DOHH2 (cell line): Measurements from ENCODE around the gene DEFB131B.
"Not testable (repeated sequence)": the region's sequence is repeated elsewhere in the genome, so short reads cannot be mapped to it uniquely, and the experiment has no call there.

Experiments used
- H3F3A ChIP-seq: fragments of 200-600 bp; sonication (generic), shearing (Covaris generic); 2 replicates; pipeline ENCODE4 v1.6.0; 2016; ENCODE audit warnings: antibody characterized with exemption, mild to moderate bottlenecking; ENCODE audit not compliant: control insufficient read depth, insufficient read depth
- H3K27ac ChIP-seq: fragments of 200-600 bp; sonication (generic); 2 replicates; pipeline ENCODE4 v1.5.1; 2014; ENCODE audit warnings: low read depth, mild to moderate bottlenecking, low read length, moderate library complexity
- H3K27me3 ChIP-seq: fragments of 200-600 bp; sonication (generic); 2 replicates; pipeline ENCODE4 v1.6.1; 2014; ENCODE audit warnings: mild to moderate bottlenecking, low read length, mixed read lengths; ENCODE audit not compliant: control insufficient read depth
- H3K36me3 ChIP-seq: fragments of 200-600 bp; sonication (generic); 2 replicates; pipeline ENCODE4 v1.6.1; 2014; ENCODE audit warnings: mild to moderate bottlenecking, low read length, moderate library complexity, mixed read lengths; ENCODE audit not compliant: control insufficient read depth
- H3K4me1 ChIP-seq: fragments of 200-600 bp; sonication (generic); 2 replicates; pipeline ENCODE4 v1.6.1; 2014; ENCODE audit warnings: mild to moderate bottlenecking, low read length, mixed read lengths; ENCODE audit not compliant: control insufficient read depth
- H3K4me2 ChIP-seq: fragments of 200-600 bp; sonication (generic); 2 replicates; pipeline ENCODE4 v1.6.0; 2014; ENCODE audit warnings: mild to moderate bottlenecking, low read length, moderate library complexity
- H3K4me3 ChIP-seq: fragments of 200-600 bp; sonication (generic); 2 replicates; pipeline ENCODE4 v1.5.1; 2014; ENCODE audit warnings: mild to moderate bottlenecking, low read length, mixed read lengths
- H3K79me2 ChIP-seq: fragments of 200-600 bp; sonication (generic); 2 replicates; pipeline ENCODE4 v1.6.1; 2014; ENCODE audit warnings: mild to moderate bottlenecking, low read length, mixed read lengths; ENCODE audit not compliant: control insufficient read depth
- H3K9me2 ChIP-seq: fragments of 200-600 bp; sonication (generic); replicated peaks from 2 replicates; pipeline ENCODE4 v1.6.1; 2014; ENCODE audit warnings: mild to moderate bottlenecking, low read length, mixed read lengths; ENCODE audit not compliant: control insufficient read depth
- H3K9me3 ChIP-seq: fragments of 200-600 bp; sonication (generic); 2 replicates; pipeline ENCODE4 v1.6.1; 2014; ENCODE audit warnings: antibody characterized with exemption, low read length, mixed read lengths; ENCODE audit not compliant: control insufficient read depth, insufficient read depth
- H4K20me1 ChIP-seq: fragments of 200-600 bp; sonication (generic); 2 replicates; pipeline ENCODE4 v1.6.0; 2014; ENCODE audit warnings: low read depth, mild to moderate bottlenecking, antibody characterized with exemption, low read length, moderate library complexity; ENCODE audit not compliant: control insufficient read depth, insufficient read depth
- CTCF ChIP-seq: fragments of 200-600 bp; sonication (generic); IDR thresholded peaks from one replicate; pipeline ENCODE4 v1.5.1; 2014; ENCODE audit warnings: antibody characterized with exemption, mild to moderate bottlenecking, low read depth, low read length; ENCODE audit not compliant: poor library complexity, severe bottlenecking
- EZH2phosphoT487 ChIP-seq: fragments of 200-600 bp; sonication (generic); IDR thresholded peaks from 2 replicates; pipeline ENCODE4 v1.6.1; 2017; ENCODE audit warnings: borderline replicate concordance, mild to moderate bottlenecking, antibody characterized with exemption, low read length, moderate library complexity, mixed read lengths

The DEFB131B gene

GRCh38 chr11:71843858-71844257 lies 34.4 kb upstream of the DEFB131B start:
- H3K27me3 ChIP-seq, result no peaks in the 10 kb centered on the region
- no peaks in the 10 kb centered on the region for H4K20me1 ChIP-seq
- no peaks in the 10 kb centered on the region for H3K79me2 ChIP-seq
- H3K36me3 ChIP-seq, result no peaks in the 10 kb centered on the region
- no peak overlapping the region for H3K4me3 ChIP-seq
- H3K9me2 ChIP-seq, result no peaks in the 10 kb centered on the region
- no peaks in the 10 kb centered on the region for H3F3A ChIP-seq
- no peaks in the 10 kb centered on the region for H3K9me3 ChIP-seq
- TF ChIP-seq EZH2phosphoT487, result no peak
- TF ChIP-seq CTCF, result no peak
- H3K4me2 ChIP-seq, result no peak overlapping the region
- no peak overlapping the region for H3K27ac ChIP-seq
- no peaks in the 10 kb centered on the region for H3K4me1 ChIP-seq

GRCh38 chr11:71853895-71854294 lies 24.4 kb upstream of the DEFB131B start:
- not testable (repeated sequence) for H3K4me2 ChIP-seq, H3K27me3 ChIP-seq, H3K36me3 ChIP-seq, H3K9me3 ChIP-seq, H3K27ac ChIP-seq, H3F3A ChIP-seq, H3K79me2 ChIP-seq, H3K4me3 ChIP-seq, H4K20me1 ChIP-seq, H3K9me2 ChIP-seq
- peaks cover 10% of the 10 kb centered on the region; the same call in 1 of the 2 replicates for H3K4me1 ChIP-seq

- not testable (repeated sequence) for H3F3A ChIP-seq, H4K20me1 ChIP-seq, H3K9me3 ChIP-seq, H3K9me2 ChIP-seq, H3K27ac ChIP-seq, H3K36me3 ChIP-seq, H3K4me3 ChIP-seq, H3K27me3 ChIP-seq, H3K79me2 ChIP-seq
- Histone ChIP-seq H3K4me1 (peaks cover 10% of the 10 kb centered on the region; the same call in 1 of the 2 replicates), H3K4me2 (peak overlapping the region; percentile 14; the same call in 1 of the 2 replicates)
Observed at GRCh38 chr11:71855880-71856279, 22.4 kb upstream of the DEFB131B start.

GRCh38 chr11:71860835-71861234 lies 17.4 kb upstream of the DEFB131B start:
- not testable (repeated sequence) for H3K27ac ChIP-seq, H3K9me2 ChIP-seq, H3K9me3 ChIP-seq, H3F3A ChIP-seq, H3K79me2 ChIP-seq, H4K20me1 ChIP-seq, H3K4me2 ChIP-seq, H3K36me3 ChIP-seq, H3K4me3 ChIP-seq, H3K27me3 ChIP-seq
- H3K4me1 ChIP-seq, result peaks cover 23% of the 10 kb centered on the region

GRCh38 chr11:71863978-71864627 lies 14.2 kb upstream of the DEFB131B start:
- not testable (repeated sequence) for H3K9me3 ChIP-seq, H3K27me3 ChIP-seq, H4K20me1 ChIP-seq, H3K4me3 ChIP-seq, H3K36me3 ChIP-seq, H3K9me2 ChIP-seq, H3K79me2 ChIP-seq, H3F3A ChIP-seq
- Histone ChIP-seq H3K4me1 (peaks cover 17% of the 10 kb centered on the region), H3K4me2 (peak overlapping the region; percentile 16; the same call in 1 of the 2 replicates), H3K27ac (peak overlapping the region; percentile 24; the same call in 1 of the 2 replicates)
- TF ChIP-seq CTCF, result peak; percentile 66

- H4K20me1 ChIP-seq, H3K4me3 ChIP-seq, H3K36me3 ChIP-seq, H3F3A ChIP-seq, H3K9me3 ChIP-seq, H3K4me2 ChIP-seq, H3K9me2 ChIP-seq, H3K79me2 ChIP-seq, H3K27me3 ChIP-seq, H3K27ac ChIP-seq: not testable (repeated sequence)
- H3K4me1 ChIP-seq, result peaks cover 37% of the 10 kb centered on the region
Observed at GRCh38 chr11:71867209-71867608, 11.0 kb upstream of the DEFB131B start.

GRCh38 chr11:71869931-71870330 lies 8.3 kb upstream of the DEFB131B start:
- H3K4me2 ChIP-seq, result peak overlapping the region; percentile 74
- H3K9me2 ChIP-seq, H3K79me2 ChIP-seq, H3K27me3 ChIP-seq, H3F3A ChIP-seq, H3K9me3 ChIP-seq, H3K36me3 ChIP-seq, H4K20me1 ChIP-seq: not testable (repeated sequence)
- H3K4me3 ChIP-seq, result peak overlapping the region; percentile 56
- H3K4me1 ChIP-seq, result peaks cover 27% of the 10 kb centered on the region
- peak overlapping the region; percentile 45; the same call in 1 of the 2 replicates for H3K27ac ChIP-seq
